ENCODE results near the gene C19orf33. TPM values are rescaled to one million over a fixed set of nuclear protein-coding genes. Genes with fewer than 3 reads are reported as not detected.
"Not testable (repeated sequence)": the region's sequence is repeated elsewhere in the genome, so short reads cannot be mapped to it uniquely, and the experiment has no call there.

Gene C19orf33
- total RNA-seq, 4 donors from 2014 or later = 16.2 to 26.3 (median 17.2) TPM; not detected in 1

GRCh38 chr19:38335949-38336637 lies 32.0 kb downstream of the C19orf33 start:
- H3K4me3 ChIP-seq (replicated peaks in 1 of 3) = peak overlapping the region; percentile 6 to 90 (median 78)

GRCh38 chr19:38336638-38337359 lies 32.7 kb downstream of the C19orf33 start:
- TF ChIP-seq, protein P1, sequence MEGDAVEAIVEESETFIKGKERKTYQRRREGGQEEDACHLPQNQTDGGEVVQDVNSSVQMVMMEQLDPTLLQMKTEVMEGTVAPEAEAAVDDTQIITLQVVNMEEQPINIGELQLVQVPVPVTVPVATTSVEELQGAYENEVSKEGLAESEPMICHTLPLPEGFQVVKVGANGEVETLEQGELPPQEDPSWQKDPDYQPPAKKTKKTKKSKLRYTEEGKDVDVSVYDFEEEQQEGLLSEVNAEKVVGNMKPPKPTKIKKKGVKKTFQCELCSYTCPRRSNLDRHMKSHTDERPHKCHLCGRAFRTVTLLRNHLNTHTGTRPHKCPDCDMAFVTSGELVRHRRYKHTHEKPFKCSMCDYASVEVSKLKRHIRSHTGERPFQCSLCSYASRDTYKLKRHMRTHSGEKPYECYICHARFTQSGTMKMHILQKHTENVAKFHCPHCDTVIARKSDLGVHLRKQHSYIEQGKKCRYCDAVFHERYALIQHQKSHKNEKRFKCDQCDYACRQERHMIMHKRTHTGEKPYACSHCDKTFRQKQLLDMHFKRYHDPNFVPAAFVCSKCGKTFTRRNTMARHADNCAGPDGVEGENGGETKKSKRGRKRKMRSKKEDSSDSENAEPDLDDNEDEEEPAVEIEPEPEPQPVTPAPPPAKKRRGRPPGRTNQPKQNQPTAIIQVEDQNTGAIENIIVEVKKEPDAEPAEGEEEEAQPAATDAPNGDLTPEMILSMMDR (IDR thresholded peaks at IDR 0.05) = no peak
- peak in 1 of 2 donors; percentile 57 for TF ChIP-seq POLR2A (IDR thresholded peaks at IDR 0.05)
- H3K36me3 ChIP-seq = no peaks in the 10 kb centered on the region
- H3K4me3 ChIP-seq (replicated peaks in 1 of 3) = peak overlapping the region; percentile 6 to 90 (median 78)
- WGBS, 2 donors = 2 to 3% methylated on average over 24 to 41 of the region's 41 CpGs
- no peaks in the 10 kb centered on the region for H3K9me3 ChIP-seq
- DNase-seq = peak; percentile 96 to 97
- peak overlapping the region; percentile 91 to 94 (median 94) for H3K27ac ChIP-seq
- peaks cover 9 to 15% of the 10 kb centered on the region in 2 donors for H3K4me1 ChIP-seq
- H3K27me3 ChIP-seq = no peaks in the 10 kb centered on the region
- intact Hi-C loops (cut with DNase I) = loop anchor here (5.0 kb wide), 1 partner anchor 36 kb away; the partner anchor contains the start of gene PSMD8

More at GRCh38 chr19:38335949-38336637, 32.0 kb downstream of the C19orf33 start:
- H3K27me3 ChIP-seq = no peaks in the 10 kb centered on the region
- peak in 1 of 2 donors; percentile 70 for TF ChIP-seq POLR2A (IDR thresholded peaks at IDR 0.05)
- TF ChIP-seq, protein P1 (IDR thresholded peaks at IDR 0.05) = no peak
- peaks cover 9 to 15% of the 10 kb centered on the region in 2 donors for H3K4me1 ChIP-seq
- intact Hi-C loops (cut with DNase I) = loop anchor here (2.0 to 5.0 kb wide), 2 partner anchors 36 to 91 kb away; partner anchors contain the start of gene PSMD8
- peak overlapping the region; percentile 91 to 94 (median 94) for H3K27ac ChIP-seq
- no peaks in the 10 kb centered on the region for H3K36me3 ChIP-seq
- H3K9me3 ChIP-seq = no peaks in the 10 kb centered on the region
- peak; percentile 96 for DNase-seq
- 1 to 2% methylated on average over 52 of the region's 52 CpGs for WGBS, 2 donors

- Histone ChIP-seq H3K4me1 (peaks cover 9 to 15% of the 10 kb centered on the region in 2 donors), H3K9me3 (no peaks in the 10 kb centered on the region), H3K27me3 (no peaks in the 10 kb centered on the region), H3K4me3 (replicated peaks in 1 of 3) (peak overlapping the region in 2 of 3 donors; percentile 2 to 78), H3K27ac (peak overlapping the region; percentile 31 to 94 (median 91)), H3K36me3 (no peaks in the 10 kb centered on the region)
- DNase-seq = peak in 1 of 2 donors; percentile 89
- 30 to 45% methylated on average over 10 of the region's 10 CpGs for WGBS, 2 donors
- intact Hi-C loops (cut with DNase I) = loop anchor here (5.0 kb wide), 1 partner anchor 35 kb away; the partner anchor contains the start of gene PSMD8
- TF ChIP-seq, protein P1 (IDR thresholded peaks at IDR 0.05) = no peak
- no peak for TF ChIP-seq POLR2A (IDR thresholded peaks at IDR 0.05)
These were observed 33.3 kb downstream of the C19orf33 start for GRCh38 chr19:38337360-38337653.

DNA sequence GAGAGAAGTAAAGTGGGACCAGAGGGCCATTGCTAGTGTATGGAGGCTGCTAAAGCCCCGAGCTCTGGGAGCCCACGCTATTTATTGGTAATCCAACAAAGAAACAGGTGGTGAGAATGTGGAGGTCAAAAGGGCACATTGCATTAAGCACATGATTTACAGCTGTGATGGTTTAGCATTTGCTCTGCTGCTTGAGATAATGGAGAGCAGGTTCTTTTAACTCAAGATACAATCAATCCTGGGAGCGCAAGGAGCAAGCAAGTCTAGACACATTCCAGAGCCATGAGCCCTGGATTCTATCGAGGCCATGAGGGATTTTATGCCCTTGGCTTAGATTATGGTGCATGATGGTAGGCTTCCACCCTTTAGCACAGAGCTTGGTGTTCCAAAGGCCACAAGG lies 35.0 kb downstream of the C19orf33 start:
- H3K27me3 ChIP-seq; H3K27ac ChIP-seq; DNase-seq; H3K4me3 ChIP-seq (replicated peaks in 1 of 3); H3K9me3 ChIP-seq; H3K36me3 ChIP-seq: not testable (repeated sequence)
- H3K4me1 ChIP-seq = peaks cover 9 to 15% of the 10 kb centered on the region in 2 donors
- 64 to 80% methylated on average over 4 of the region's 4 CpGs for WGBS, 2 donors
- intact Hi-C loops (cut with DNase I) = loop anchor here (5.0 kb wide), 1 partner anchor 33 kb away; the partner anchor contains the start of gene PSMD8

GRCh38 chr19:38340927-38341326 lies 36.9 kb downstream of the C19orf33 start:
- intact Hi-C loops (cut with DNase I) = no loop called here
- H3K27me3 ChIP-seq = no peaks in the 10 kb centered on the region
- H3K9me3 ChIP-seq = no peaks in the 10 kb centered on the region
- 90% methylated on average over 2 of the region's 2 CpGs for WGBS, 2 donors
- H3K36me3 ChIP-seq = no peaks in the 10 kb centered on the region
- no peak overlapping the region for H3K27ac ChIP-seq
- peaks cover 9 to 15% of the 10 kb centered on the region in 2 donors for H3K4me1 ChIP-seq
- TF ChIP-seq, protein P1 (IDR thresholded peaks at IDR 0.05) = no peak
- no peak for TF ChIP-seq POLR2A (IDR thresholded peaks at IDR 0.05)
- no peak overlapping the region for H3K4me3 ChIP-seq (replicated peaks in 1 of 3)
- DNase-seq = no peak

Measured in thyroid gland (tissue), 4 donors.